Breast epithelium (tissue), 4 donors: Measurements from ENCODE around the gene DEFB113. TPM values are rescaled to one million over a fixed set of nuclear protein-coding genes. Genes with fewer than 3 reads are reported as not detected.

ENCODE experiments used
- DNase-seq, 2 donors: peaks; one replicate each; pipeline ENCODE4 v3.0.0-alpha.2; 2019; ENCODE audit warnings: low spot score in 2 of 2
- H3K27ac ChIP-seq, 2 donors: fragments of 200-600 bp; sonication (generic) in 1 of 2; one replicate each; pipeline ENCODE4 v1.5.1; 2016 to 2019; ENCODE audit warnings: mild to moderate bottlenecking in 1 of 2
- H3K27me3 ChIP-seq, 2 donors: fragments of 200-600 bp; sonication (generic) in 1 of 2; one replicate each; pipeline versions ENCODE4 v1.5.1 to v1.6.0; 2017 to 2019; ENCODE audit warnings: control low read depth in 1 of 2, mild to moderate bottlenecking in 1 of 2
- H3K36me3 ChIP-seq: fragments of 200-600 bp; one replicate; pipeline ENCODE4 v1.5.1; 2019
- H3K4me1 ChIP-seq, 2 donors: fragments of 200-600 bp; sonication (generic); one replicate each; pipeline ENCODE4 v1.5.1; 2016 to 2019; ENCODE audit warnings: control low read depth in 1 of 2
- H3K4me3 ChIP-seq, 3 donors: fragments of 200-600 bp; sonication (generic); 1 replicate in 2 of 3; 2 replicates in 1 of 3; pipeline ENCODE4 v1.5.1; 2016 to 2019; ENCODE audit warnings: mild to moderate bottlenecking in 3 of 3, moderate library complexity in 2 of 3
- H3K9me3 ChIP-seq, 2 donors: fragments of 200-600 bp; sonication (generic) in 1 of 2; one replicate each; pipeline ENCODE4 v1.5.1; 2016 to 2019; ENCODE audit warnings: control low read depth in 1 of 2
- POLR2A ChIP-seq: fragments of 450-650 bp; IDR thresholded peaks from one replicate; pipeline ENCODE4 v1.6.1; 2016; ENCODE audit warnings: antibody characterized with exemption, mild to moderate bottlenecking, moderate library complexity
- POLR2AphosphoS5 ChIP-seq, 3 donors: sonication (generic); formaldehyde crosslinking; IDR thresholded peaks; one replicate each; pipeline ENCODE4 v1.6.1; 2017; ENCODE audit warnings: antibody characterized with exemption in 3 of 3
- intact Hi-C: fragments of 100-400 bp; cut with DNase I; formaldehyde crosslinking; loops from one replicate; pipeline ENCODE4 v1.15.1; 2023; ENCODE audit warnings: low total_unique reads
- total RNA-seq, 3 donors: library from RNA; depleted of rRNA; stranded (reverse); fragments of >200 nt; gene quantifications; one replicate each; pipeline ENCODE4 v1.1.0, GENCODE V29; 2016
- TF ChIP-seq, protein P1 (sequence below), 3 donors: fragments of 450-650 bp; IDR thresholded peaks; one replicate each; pipeline ENCODE4 v1.5.1; 2016 to 2017; ENCODE audit warnings: antibody characterized with exemption in 3 of 3, mild to moderate bottlenecking in 3 of 3, moderate library complexity in 3 of 3

DEFB113 gene
- total RNA-seq, 3 donors from 2014 or later: not detected

DNA sequence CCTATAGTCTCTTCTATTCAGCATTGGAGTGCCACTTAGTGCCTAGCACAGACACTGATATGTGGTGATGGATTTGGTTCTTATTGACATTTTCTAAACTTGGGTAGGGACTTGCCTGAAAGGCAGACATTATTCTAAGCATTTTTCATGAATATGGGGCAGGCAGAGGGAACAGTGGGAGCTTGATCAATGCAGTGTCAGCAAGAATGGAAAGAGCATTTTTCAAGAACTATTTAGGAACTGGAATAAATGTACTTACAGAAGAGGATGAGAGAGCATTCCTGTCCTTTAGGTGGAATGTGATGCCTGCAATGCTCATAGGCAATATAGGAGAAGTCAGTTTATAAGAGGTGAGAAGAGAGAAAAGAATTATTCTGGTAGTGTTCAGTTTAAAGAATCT is 31.6 kb downstream of the DEFB113 start:
- no peaks in the 10 kb centered on the region for H3K4me1 ChIP-seq
- no peak for DNase-seq
- no peak overlapping the region for H3K27ac ChIP-seq
- no peak for TF ChIP-seq POLR2A
- TF ChIP-seq, protein P1, sequence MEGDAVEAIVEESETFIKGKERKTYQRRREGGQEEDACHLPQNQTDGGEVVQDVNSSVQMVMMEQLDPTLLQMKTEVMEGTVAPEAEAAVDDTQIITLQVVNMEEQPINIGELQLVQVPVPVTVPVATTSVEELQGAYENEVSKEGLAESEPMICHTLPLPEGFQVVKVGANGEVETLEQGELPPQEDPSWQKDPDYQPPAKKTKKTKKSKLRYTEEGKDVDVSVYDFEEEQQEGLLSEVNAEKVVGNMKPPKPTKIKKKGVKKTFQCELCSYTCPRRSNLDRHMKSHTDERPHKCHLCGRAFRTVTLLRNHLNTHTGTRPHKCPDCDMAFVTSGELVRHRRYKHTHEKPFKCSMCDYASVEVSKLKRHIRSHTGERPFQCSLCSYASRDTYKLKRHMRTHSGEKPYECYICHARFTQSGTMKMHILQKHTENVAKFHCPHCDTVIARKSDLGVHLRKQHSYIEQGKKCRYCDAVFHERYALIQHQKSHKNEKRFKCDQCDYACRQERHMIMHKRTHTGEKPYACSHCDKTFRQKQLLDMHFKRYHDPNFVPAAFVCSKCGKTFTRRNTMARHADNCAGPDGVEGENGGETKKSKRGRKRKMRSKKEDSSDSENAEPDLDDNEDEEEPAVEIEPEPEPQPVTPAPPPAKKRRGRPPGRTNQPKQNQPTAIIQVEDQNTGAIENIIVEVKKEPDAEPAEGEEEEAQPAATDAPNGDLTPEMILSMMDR (IDR thresholded peaks at IDR 0.05): no peak
- no peak for TF ChIP-seq POLR2AphosphoS5 (IDR thresholded peaks at IDR 0.05)
- intact Hi-C loops: loop anchor here (5.0 kb wide), 1 partner anchor 1999 kb away; no protein-coding TSS in a partner anchor
- H3K9me3 ChIP-seq: no peaks in the 10 kb centered on the region
- no peaks in the 10 kb centered on the region for H3K36me3 ChIP-seq
- H3K27me3 ChIP-seq: no peaks in the 10 kb centered on the region
- no peak overlapping the region for H3K4me3 ChIP-seq

GRCh38 chr6:49937017-49937416 is 32.4 kb downstream of the DEFB113 start:
- intact Hi-C loops: loop anchor here (5.0 kb wide), 1 partner anchor 2000 kb away; no protein-coding TSS in a partner anchor

GRCh38 chr6:49935387-49935786 is 34.0 kb downstream of the DEFB113 start:
- intact Hi-C loops: loop anchor here (5.0 kb wide), 1 partner anchor 2002 kb away; no protein-coding TSS in a partner anchor
- Histone ChIP-seq H3K4me1 (no peaks in the 10 kb centered on the region), H3K4me3 (no peak overlapping the region), H3K27me3 (peaks cover 0 to 3% of the 10 kb centered on the region in 2 donors), H3K27ac (no peak overlapping the region), H3K9me3 (no peaks in the 10 kb centered on the region), H3K36me3 (no peaks in the 10 kb centered on the region)
- TF ChIP-seq, protein P1 (IDR thresholded peaks at IDR 0.05): no peak
- TF ChIP-seq POLR2AphosphoS5 (IDR thresholded peaks at IDR 0.05) (no peak), POLR2A (no peak)
- DNase-seq: no peak

More at GRCh38 chr6:49937017-49937416, 32.4 kb downstream of the DEFB113 start:
- H3K27ac ChIP-seq: no peak overlapping the region
- H3K4me3 ChIP-seq: no peak overlapping the region
- no peaks in the 10 kb centered on the region for H3K9me3 ChIP-seq
- no peak for TF ChIP-seq POLR2AphosphoS5 (IDR thresholded peaks at IDR 0.05)
- no peak for TF ChIP-seq POLR2A
- TF ChIP-seq, protein P1 (IDR thresholded peaks at IDR 0.05): no peak
- H3K4me1 ChIP-seq: no peaks in the 10 kb centered on the region
- DNase-seq: no peak
- no peaks in the 10 kb centered on the region for H3K36me3 ChIP-seq
- no peaks in the 10 kb centered on the region for H3K27me3 ChIP-seq

DNA sequence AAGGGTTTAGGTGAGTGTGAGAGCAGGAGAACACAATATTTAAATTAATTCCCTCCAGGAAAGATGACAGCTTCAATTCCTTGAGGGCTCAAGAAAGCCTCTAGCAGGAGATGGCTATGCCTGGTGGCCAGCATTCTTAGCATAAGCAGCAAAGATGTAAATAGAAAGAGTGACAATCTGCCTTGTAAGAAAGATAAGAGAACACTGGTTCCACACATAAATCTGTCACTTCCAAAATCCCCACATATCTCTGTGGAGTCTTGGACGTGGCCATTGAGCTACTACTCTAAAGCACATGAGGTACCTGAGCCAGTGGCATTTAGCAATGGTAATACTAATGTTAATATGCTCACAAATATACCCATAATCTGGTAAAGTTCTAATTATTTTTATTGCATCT is 34.7 kb downstream of the DEFB113 start:
- no peak overlapping the region for H3K4me3 ChIP-seq
- no peaks in the 10 kb centered on the region for H3K4me1 ChIP-seq
- no peaks in the 10 kb centered on the region for H3K9me3 ChIP-seq
- H3K36me3 ChIP-seq: no peaks in the 10 kb centered on the region
- no peak overlapping the region for H3K27ac ChIP-seq
- no peak for DNase-seq
- TF ChIP-seq POLR2AphosphoS5 (IDR thresholded peaks at IDR 0.05) (no peak), POLR2A (no peak)
- TF ChIP-seq, protein P1 (IDR thresholded peaks at IDR 0.05): no peak
- peaks cover 0 to 3% of the 10 kb centered on the region in 2 donors for H3K27me3 ChIP-seq
- intact Hi-C loops: loop anchor here (5.0 kb wide), 1 partner anchor 2003 kb away; no protein-coding TSS in a partner anchor

DNA sequence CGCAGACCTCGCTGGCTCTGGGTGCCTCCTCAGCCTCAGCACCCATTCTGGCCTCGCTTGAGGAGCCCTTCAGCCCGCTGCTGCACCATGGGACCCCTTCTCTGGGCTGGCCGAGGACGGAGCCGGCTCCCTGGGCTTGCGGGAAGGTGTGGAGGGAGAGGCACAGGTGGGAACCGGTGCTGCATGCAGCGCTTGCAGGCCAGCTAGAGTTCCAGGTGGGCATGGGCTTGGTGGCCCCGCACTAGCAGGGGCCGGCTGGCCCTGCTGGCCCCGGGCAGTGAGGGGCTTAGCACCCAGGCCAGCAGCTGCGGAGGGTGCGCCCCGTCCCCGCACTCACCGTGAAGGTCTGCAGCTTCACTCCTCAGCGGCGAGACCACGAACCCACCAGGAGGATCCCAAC is 35.9 kb downstream of the DEFB113 start:
- no peak overlapping the region for H3K27ac ChIP-seq
- no peak for DNase-seq
- TF ChIP-seq POLR2AphosphoS5 (IDR thresholded peaks at IDR 0.05) (no peak), POLR2A (no peak)
- TF ChIP-seq, protein P1 (IDR thresholded peaks at IDR 0.05): no peak
- H3K27me3 ChIP-seq: peaks cover 0 to 3% of the 10 kb centered on the region in 2 donors
- no peaks in the 10 kb centered on the region for H3K36me3 ChIP-seq
- H3K4me3 ChIP-seq: no peak overlapping the region
- intact Hi-C loops: no loop called here
- no peaks in the 10 kb centered on the region for H3K9me3 ChIP-seq
- no peaks in the 10 kb centered on the region for H3K4me1 ChIP-seq
